ENCODE measurements around the gene POMC.
"Not testable (repeated sequence)": the region's sequence is repeated elsewhere in the genome, so short reads cannot be mapped to it uniquely, and the experiment has no call there.

The POMC gene

DNA sequence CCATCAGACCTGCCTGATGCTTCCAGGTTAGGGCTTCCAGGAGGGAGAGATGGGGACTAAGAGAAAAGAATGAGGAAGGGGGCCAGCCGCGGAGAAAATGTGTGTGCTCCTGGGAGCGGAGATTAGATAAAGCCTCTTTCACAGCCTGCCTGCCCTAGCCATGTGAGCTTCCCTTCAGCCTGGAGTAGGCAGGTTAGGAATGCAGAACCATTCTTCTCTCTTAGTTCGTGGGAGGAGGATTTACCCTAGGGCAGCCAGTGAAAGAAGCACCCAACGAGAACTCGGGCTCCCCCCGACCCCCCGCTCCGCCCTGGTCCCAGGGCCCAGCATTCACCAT lies 36.1 kb downstream of the POMC start:
- DNase-seq (ENCODE audit: low read depth in 2 of 2): no peak

DNA sequence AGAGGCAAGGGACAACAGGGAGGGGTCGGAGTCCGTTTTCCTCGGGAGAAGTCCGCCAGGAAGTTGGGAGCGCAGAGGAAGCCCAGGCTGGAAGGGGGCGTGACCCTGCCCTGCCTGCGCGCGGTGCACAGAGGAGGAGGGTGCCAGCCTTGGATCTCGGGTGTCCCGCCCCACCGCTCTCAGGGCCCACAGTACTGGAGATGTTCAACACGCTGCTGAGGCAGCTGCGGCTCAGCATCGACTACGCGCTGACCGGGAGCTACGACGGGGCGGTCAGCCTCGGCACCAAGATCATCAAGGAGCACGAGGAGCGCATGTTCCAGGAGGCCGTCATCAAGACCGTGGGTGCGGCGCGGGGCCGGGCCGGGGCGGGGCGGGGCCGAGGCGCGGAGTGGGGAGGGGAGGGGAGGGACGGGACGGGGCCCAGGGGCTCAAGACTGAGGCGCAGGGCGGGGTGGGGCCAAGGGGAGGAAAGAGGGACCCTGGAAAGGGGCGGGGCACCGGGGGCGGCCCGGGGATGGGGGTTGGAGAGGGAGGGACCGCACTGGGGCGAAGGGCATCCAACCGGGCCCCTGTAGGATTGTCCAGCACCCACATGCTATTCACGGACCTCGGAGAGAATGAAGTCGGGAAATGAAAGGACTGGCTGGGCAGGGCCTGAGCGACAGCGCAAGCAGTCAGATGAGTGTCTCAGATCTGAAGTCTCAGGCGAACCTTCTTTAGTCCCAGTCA lies 36.6 kb downstream of the POMC start:
- DNase-seq (ENCODE audit: low read depth in 2 of 2): no peak

DNA sequence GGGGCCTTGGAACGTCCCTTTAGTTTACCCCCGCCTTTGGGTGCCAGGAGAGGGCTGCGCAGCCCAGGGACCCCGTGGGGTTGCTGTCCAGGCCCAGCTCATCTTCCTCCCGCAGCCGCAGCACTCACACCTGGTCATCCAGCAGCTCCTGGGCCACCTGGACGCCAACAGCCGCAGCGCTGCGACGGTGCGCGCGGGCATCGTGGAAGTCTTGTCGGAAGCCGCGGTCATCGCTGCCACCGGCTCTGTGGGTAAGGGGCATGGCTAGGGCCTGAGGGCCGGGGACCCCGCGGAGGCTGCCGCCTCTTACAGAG lies 37.2 kb downstream of the POMC start:
- DNase-seq (ENCODE audit: low read depth in 2 of 2): no peak

DNA sequence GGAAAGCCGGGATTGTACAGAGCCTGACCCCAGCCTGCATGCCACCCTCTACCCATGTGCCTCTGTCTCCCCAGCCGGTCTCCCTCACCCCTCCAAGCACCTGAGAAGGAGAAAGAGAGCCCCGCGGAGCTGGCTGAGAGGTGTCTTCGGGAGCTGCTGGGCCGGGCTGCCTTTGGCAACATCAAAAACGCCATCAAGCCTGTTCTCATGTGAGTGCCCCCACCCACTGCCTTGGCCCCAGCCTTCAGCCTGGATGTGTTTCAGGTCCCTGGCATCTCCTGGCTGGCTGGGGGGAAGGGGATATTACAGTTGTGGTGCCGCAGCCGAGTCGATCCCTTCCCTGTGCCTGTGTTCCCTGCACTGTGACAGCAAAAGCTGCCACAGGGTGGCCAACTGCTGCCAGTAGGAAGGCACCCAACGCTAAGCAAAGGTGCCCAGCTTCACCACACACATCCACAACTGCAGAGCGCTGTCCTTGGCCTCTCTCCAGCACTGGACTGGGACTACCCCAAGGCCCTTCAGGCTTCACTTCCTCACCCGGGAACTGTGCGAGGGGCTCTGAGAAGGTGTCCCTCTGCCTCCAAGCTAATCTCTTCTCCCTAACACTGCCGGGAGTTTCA lies 38.4 kb downstream of the POMC start:
- no peak for DNase-seq (ENCODE audit: low read depth in 2 of 2)

DNA sequence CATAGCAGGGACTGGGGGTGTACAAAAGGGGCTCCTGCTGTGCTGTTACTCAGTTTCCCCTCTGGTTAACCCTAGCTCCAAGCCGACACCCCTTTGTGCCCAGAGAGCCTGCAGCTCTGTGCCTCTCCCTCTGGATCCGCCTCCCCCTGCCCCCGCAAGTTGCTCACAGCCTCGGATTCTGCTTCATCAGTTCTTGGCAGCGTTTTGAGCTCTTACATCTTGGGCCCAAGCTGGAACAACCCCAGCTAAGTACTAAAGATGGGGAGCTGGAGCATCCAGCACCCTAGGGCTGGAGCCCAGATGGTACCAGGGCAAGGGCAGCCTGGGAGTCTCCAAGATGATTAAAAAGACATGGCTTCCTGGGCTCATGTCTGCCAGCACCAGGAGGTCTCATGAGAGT lies 40.7 kb downstream of the POMC start:
- no peak for DNase-seq (ENCODE audit: low read depth in 2 of 2)

DNA sequence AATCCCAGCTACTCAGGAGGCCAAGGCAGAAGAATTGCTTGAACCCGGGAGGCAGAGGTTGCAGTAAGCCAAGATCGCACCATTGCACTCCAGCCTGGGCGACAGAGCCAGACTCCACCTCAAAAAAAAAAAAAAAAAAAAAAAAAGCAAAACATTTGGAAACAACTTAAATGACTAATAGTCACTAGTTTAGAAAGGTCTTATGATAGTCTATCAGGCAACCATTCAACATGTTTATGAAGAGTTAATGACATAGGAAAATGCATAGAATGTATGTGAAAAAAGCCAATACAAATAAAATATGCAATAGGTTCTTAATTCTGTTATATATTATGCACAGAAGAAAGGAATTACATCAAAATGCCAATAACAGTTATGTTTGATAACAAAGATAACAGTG lies 41.3 kb downstream of the POMC start:
- not testable (repeated sequence) for DNase-seq (ENCODE audit: low read depth in 2 of 2)

DNA sequence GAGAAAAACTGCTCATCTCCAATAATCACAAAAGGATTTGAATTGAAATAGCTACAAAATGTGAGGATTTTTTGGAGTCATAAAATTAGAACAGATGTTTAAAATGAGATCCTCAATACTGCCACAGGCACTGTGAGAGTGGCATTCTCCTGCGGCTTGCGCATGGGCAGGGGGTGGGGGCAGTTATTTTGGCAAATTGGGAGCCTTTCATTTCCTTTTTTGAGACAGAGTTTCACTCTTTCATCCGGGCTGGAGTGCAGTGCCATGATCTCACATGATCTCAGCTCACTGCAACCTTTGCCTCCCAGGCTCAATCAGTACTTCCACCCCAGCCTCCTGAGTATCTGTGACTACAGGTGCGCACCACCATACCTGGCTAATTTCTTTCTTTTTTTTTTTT lies 42.4 kb downstream of the POMC start:
- DNase-seq (ENCODE audit: low read depth in 2 of 2): no peak

DNA sequence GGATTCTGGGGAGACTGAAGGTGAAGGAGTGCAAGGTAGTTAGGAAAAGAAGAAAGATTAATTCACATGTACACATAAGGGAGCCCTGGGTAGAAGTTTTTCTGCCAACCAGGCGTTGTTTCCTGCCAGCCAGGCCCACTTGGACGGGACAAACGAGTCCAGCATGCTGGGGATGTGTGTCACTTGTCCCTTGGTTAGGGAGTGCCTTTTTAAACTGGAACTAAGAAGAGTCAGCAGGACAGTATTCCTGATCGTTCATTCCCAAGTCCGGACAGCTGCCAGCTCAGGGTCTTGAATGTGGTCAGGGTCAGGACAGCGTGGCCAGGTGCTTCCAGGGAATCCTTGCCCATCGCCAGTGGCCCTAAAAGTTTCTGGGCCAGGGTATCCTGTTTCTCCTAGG lies 43.2 kb downstream of the POMC start:
- no peak for DNase-seq (ENCODE audit: low read depth in 2 of 2)

DNA sequence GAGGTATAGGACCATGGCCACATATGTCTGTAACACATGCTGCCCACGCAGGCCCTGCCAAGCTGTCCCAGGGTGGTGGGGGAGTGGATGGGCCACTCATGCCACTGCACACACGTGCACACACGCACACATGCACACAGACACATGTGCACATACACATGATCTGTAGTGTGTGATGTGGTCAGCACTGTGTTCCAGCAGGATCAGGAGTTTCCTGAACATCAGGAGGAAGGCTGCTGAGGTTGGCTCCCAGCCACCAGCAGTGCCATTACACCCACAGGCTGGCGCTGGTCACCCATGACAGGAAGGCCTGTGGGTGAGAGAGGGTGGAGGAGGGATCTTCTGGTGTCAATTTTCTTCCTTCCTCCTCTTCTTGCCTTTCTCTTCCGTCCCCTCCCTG lies 44.7 kb downstream of the POMC start:
- no peak for DNase-seq (ENCODE audit: low read depth in 2 of 2)

DNA sequence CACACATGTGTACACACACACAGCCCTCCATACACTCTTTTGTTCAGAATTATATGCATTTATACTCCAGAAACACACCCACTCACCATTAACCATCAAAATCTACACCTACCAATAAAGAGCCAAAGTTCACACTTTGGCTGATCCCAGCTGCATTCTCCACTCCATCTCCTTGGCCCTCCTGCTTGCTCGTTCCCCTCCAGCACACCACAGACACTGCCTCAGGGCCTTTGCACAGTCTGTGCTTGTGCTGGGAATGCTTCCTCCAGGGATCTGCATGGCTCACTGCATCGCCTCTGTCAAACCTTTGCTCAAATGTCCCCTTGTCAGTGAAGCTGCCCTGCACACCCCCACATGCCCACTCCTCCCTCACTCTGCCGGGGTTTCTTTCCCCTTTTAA lies 46.0 kb downstream of the POMC start:
- no peak for DNase-seq (ENCODE audit: low read depth in 2 of 2)

DNA sequence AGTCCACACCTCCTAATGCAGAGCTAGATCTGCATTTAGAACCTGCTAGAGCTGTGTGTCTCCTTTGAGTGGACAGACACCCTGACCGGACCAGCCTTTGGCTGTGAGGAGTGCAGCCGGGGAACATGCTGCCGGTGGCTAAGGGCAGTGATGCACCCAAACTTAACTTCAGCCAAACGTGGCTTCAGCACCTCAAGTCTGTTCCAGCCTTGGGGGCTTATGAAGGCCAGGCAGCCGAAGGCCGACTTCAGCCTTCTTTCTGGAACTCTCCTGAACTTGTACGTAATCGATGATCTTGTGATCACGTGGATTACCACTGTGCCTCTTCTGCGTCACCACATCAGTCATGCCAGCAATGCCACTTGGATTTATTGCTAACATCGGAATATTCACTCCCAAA lies 49.1 kb downstream of the POMC start:
- no peak for DNase-seq (ENCODE audit: low read depth in 2 of 2)

DNA sequence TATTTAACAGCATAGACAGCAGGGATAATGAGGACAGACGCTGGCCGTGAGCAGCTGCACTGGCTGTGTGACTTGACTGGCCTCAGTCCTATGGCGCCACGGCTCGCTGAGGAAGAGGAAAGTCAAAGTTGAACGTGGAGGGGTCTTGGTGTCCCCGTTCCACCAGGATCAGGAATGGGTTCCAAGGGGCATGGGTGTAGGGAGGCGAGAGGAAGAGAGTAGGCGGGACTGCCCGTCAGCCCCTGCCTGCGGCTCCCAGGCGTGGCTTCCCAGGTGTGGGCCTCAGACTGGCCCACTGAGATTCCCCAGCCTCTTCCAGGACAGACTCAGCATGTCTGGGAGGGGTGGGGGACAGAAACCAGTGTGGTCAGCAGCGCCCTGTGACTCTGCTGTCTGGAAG lies 51.4 kb downstream of the POMC start:
- no peak for DNase-seq (ENCODE audit: low read depth in 2 of 2)

DNA sequence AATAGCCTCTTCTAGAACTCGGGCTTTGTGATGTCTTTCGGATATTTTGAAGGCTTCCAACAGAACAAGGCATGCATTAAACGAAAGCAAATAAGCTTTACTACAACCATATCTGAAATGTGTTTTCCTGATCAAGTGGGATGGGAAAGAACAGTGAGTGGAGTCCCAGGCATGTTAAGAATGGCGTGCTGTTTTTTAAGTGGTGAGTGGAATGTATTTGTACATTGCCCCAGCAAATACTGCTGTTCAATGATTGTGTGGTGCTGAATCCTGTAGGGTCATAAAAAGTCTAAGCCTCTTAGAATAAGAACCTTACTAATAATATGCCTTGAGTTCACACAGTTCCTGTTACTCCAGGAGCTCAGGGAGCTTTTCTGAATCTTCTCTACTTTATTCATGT lies 52.5 kb downstream of the POMC start:
- DNase-seq (ENCODE audit: low read depth in 2 of 2): no peak

DNA sequence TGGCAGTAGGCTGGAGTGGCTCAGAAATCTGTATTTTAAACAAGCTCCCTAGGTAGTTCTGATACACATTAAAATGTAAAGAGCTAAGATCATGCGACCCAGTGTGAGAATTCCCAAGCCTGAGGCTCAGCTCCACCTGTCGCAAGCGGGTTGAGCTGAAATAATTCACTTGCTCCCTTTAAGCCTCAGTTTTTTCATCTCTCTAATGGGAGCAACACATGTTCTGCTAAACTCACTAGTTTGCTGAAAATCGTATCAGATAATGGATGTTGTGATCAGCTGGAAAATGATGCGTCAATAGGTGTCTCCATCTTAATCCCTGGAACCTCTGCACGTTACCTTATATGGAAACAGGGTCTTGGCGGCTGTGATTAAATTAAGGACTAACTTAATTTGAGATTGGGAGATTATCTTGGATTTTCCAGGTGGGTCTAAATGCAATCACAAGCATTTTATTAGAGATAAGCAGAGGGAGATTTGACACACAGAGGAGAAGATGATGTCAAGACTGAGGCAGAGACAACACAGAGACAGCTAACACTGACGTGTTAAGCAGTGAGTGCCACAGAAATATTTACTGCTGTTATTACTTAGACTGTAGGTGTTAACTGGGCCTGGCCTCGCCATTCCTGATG lies 53.0 kb downstream of the POMC start:
- no peak for DNase-seq (ENCODE audit: low read depth in 2 of 2)

DNA sequence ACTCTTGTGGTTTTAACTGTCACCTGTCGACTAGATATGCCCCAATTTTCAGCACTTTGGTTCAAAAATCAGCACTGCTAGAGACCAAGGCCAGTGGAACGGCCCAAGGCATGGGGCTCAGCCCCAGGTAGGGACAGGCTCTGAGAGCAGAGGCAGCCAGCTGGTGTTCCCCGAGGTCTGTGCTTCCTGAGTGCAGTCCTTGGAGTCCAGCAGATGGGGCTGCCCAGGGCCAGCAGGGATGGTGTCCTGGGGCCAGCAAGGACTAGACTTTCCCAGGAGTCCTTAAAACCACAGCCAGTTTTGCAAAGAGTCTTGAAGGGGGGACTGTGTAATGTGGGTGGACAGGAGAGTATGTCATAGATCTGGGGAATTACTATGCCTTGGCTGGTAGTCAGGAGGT lies 56.3 kb downstream of the POMC start:
- no peak for DNase-seq (ENCODE audit: low read depth in 2 of 2)

All from stimulated activated CD4-positive, alpha-beta T cell treated with anti-CD3 and anti-CD28 coated beads, Interleukin-15, amount 100 ng/mL, for 48 hours (primary cell).